D721Med (cell line): ENCODE results near the gene COL15A1.

Source experiments
- DNase-seq: peaks from one replicate; pipeline ENCODE4 v3.0.0; 2011; ENCODE audit warnings: low spot score; ENCODE audit not compliant: insufficient read length
- FAIRE-seq: peaks from 2 replicates; lab custom pipeline; 2011; peaks lifted over from hg19 to GRCh38; lab: Jason Lieb, UNC
- TF ChIP-seq, protein P1 (sequence below): IDR thresholded peaks from 2 replicates; pipeline ENCODE4 v1.5.1; 2012; ENCODE audit warnings: mild to moderate bottlenecking, control low read depth; ENCODE audit not compliant: insufficient read depth; ENCODE audit errors: missing control alignments

COL15A1 gene

GRCh38 chr9:99070681-99071080 lies 127.0 kb downstream of the COL15A1 start:
- TF ChIP-seq, protein P1, sequence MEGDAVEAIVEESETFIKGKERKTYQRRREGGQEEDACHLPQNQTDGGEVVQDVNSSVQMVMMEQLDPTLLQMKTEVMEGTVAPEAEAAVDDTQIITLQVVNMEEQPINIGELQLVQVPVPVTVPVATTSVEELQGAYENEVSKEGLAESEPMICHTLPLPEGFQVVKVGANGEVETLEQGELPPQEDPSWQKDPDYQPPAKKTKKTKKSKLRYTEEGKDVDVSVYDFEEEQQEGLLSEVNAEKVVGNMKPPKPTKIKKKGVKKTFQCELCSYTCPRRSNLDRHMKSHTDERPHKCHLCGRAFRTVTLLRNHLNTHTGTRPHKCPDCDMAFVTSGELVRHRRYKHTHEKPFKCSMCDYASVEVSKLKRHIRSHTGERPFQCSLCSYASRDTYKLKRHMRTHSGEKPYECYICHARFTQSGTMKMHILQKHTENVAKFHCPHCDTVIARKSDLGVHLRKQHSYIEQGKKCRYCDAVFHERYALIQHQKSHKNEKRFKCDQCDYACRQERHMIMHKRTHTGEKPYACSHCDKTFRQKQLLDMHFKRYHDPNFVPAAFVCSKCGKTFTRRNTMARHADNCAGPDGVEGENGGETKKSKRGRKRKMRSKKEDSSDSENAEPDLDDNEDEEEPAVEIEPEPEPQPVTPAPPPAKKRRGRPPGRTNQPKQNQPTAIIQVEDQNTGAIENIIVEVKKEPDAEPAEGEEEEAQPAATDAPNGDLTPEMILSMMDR = no peak
- DNase-seq (no peak), FAIRE-seq (no peak)

DNA sequence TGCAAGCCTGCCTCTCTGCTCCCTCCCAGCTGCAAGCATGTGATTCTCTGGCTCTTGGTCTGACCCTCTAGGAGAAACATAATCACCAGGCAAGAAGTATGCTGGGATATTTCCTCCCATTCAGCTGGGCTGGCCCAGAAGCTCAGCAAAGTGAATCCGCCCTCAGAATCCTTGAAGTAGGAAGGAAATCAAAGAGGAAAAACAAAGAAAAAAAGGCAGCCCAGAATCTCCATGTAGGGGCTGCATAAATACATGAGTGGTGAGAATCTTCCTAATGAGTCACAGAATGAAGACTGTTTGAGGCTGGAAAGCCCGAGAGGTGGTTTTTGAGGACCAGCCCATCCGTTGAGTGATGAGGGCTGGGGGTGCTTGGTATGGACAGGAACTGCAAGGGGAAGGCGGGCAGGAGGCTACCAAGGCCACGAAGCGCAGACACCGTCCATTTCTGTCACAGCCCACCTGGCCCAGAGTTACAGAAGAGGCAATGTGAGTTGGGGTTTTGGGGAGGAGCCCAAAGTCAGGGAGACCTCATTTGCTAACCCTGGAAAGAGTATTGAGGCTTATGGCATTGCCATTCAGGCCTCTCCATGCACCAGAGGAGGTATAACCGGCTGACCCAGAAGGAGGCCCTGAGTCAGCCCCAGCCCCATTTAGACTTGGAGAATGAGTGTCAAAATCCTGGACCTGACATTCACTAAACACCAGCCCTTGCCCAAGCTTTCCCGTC lies 127.8 kb downstream of the COL15A1 start:
- TF ChIP-seq, protein P1 = no peak
- FAIRE-seq (no peak), DNase-seq (no peak)

DNA sequence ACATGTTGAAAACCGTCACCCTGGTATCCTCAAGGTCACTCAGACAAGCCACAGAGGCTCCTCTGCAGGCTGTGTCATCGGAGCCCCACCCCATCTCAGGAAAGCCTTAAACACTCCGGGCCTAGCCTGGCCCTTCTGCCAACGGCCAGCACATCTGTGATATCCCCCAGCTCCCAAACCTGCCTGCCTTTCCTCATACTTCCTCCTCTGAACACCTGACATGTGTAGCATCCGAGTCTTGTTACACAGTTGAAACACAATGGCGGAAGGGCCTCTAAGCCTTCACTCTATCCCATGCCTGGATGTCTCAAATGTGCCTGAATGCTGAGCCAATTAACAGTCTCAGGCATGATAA lies 128.3 kb downstream of the COL15A1 start:
- TF ChIP-seq, protein P1 = no peak
- FAIRE-seq (no peak), DNase-seq (no peak)

GRCh38 chr9:99073347-99073746 lies 129.6 kb downstream of the COL15A1 start:
- FAIRE-seq (no peak), DNase-seq (no peak)
- TF ChIP-seq, protein P1 = no peak

DNA sequence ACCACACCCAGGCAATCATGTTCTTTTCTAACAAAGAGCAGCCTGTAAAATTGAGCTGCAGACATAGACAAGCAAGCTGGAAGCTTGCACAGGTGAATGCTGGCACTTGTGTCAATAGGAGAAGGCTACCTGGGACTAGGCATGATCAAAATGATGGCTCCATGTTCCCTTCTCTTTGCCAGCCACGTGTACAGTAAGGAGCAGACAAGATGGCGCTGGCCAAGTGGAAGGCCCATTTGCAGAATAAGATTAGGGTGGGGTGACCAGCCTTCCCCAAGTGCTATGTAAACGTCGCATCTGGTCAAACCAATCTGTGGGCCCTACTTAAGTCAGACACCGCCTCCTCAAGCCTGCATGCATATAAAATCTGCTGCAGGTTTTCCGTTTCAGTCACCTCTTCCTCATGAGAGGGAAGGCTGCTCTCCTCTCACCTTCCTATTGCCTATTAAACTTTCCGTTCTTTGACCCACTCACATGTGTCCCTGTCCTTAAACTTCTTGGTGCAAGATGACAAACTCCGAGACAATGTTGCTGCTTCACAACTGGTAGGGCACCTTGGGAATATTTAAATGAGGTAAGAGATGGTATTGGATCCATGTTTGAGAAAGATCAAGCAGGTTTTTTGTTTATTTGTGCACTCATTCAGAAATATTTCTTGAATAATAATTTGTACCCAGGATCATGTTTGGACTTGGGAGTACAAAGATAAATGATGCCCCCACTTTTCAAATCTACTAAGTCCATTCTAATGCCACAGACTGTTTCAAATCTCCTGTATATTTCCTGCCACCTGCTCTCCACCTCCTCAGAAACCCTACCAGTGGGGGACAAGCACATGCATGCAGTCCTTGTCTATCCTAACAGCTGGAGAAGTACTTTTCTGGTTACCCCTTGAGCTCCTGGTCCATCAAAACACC lies 130.5 kb downstream of the COL15A1 start:
- no peak for DNase-seq
- no peak for FAIRE-seq
- TF ChIP-seq, protein P1 = no peak

DNA sequence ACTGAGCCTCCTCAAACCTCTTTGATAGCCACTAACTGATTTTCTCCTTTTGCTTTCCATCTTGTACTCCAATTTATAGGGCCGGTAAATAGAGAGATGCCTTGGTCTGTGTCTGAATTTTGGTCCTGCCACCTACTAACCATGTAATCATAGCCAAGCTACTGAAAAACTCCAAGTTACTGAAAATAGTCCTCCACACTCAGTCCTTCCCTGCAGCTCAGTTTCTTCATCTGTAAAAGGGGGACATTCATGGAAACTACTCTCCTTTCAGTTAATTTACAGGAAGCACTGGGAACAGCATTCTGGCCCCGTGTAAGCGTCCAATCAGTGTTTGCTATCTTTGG lies 131.2 kb downstream of the COL15A1 start:
- TF ChIP-seq, protein P1 = no peak
- no peak for FAIRE-seq
- no peak for DNase-seq
